Lower leg skin (tissue), 4 donors: ENCODE measurements around the gene ATP8A2. TPM values are rescaled to one million over a fixed set of nuclear protein-coding genes. Genes with fewer than 3 reads are reported as not detected.

ENCODE experiments used
- DNase-seq, 2 donors: peaks; one replicate each; pipeline ENCODE4 v3.0.0-alpha.2; 2019; ENCODE audit warnings: low spot score in 2 of 2
- H3K4me3 ChIP-seq: fragments of 200-600 bp; sonication (generic); 2 replicates; pipeline ENCODE4 v1.5.1; 2017; ENCODE audit warnings: mild to moderate bottlenecking, low read depth; ENCODE audit not compliant: poor library complexity, severe bottlenecking
- POLR2A ChIP-seq, 2 donors: fragments of 450-650 bp; IDR thresholded peaks; one replicate each; pipeline ENCODE4 v1.6.1; 2016 to 2017; ENCODE audit warnings: antibody characterized with exemption in 2 of 2, mild to moderate bottlenecking in 1 of 2, moderate library complexity in 1 of 2
- WGBS, 2 donors: methylation state at CpG; one replicate each; pipeline ENCODE4 v1.1.5; 2018; 5-methylcytosine and 5-hydroxymethylcytosine counted together
- intact Hi-C: fragments of 100-400 bp; cut with DNase I; formaldehyde crosslinking; loops from one replicate; pipeline ENCODE4 v1.15.0; 2023; ENCODE audit warnings: low total_unique reads
- total RNA-seq, 4 donors: library from RNA; depleted of rRNA; stranded (reverse); fragments of >200 nt; gene quantifications; one replicate each; pipeline ENCODE4 v1.1.0, GENCODE V29; 2016
- TF ChIP-seq, protein P1 (sequence below), 3 donors: fragments of 450-650 bp; IDR thresholded peaks; one replicate each; pipeline ENCODE4 v1.5.1; 2016; ENCODE audit warnings: antibody characterized with exemption in 3 of 3, mild to moderate bottlenecking in 3 of 3, moderate library complexity in 2 of 3

The ATP8A2 gene
- total RNA-seq, 4 donors from 2014 or later: 0.05 to 0.23 TPM; not detected in 2

DNA sequence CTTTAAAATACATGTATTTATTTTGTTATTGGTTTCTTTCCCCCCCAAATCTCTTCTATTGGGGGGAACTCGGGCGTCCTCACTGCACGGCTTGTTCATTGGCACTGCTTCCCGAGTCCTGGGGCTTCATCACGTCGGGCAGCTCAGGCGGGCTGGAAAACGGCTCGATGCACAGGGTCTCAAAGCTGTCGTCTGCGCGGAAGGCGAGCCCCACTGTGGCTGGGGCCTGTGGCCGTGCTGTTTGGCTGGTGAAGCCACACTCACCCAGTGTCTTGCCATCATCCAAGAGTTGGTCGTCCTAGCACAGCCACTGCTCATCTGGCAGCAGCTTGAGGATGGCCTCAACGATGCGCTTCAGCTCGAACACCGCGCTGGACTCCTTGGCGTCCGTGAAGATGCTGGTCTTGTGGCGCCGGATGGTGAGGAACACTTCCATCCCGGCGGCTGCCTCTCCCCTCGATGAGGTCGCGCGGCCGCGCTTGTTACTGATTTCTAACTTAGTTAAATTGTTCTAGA lies 6.0 kb upstream of the ATP8A2 start:
- intact Hi-C loops: no loop called here
- DNase-seq: no peak
- TF ChIP-seq, protein P1, sequence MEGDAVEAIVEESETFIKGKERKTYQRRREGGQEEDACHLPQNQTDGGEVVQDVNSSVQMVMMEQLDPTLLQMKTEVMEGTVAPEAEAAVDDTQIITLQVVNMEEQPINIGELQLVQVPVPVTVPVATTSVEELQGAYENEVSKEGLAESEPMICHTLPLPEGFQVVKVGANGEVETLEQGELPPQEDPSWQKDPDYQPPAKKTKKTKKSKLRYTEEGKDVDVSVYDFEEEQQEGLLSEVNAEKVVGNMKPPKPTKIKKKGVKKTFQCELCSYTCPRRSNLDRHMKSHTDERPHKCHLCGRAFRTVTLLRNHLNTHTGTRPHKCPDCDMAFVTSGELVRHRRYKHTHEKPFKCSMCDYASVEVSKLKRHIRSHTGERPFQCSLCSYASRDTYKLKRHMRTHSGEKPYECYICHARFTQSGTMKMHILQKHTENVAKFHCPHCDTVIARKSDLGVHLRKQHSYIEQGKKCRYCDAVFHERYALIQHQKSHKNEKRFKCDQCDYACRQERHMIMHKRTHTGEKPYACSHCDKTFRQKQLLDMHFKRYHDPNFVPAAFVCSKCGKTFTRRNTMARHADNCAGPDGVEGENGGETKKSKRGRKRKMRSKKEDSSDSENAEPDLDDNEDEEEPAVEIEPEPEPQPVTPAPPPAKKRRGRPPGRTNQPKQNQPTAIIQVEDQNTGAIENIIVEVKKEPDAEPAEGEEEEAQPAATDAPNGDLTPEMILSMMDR (IDR thresholded peaks at IDR 0.05): no peak
- TF ChIP-seq POLR2A (IDR thresholded peaks at IDR 0.05): no peak
- WGBS, 2 donors: 95 to 96% methylated on average over 32 of the region's 32 CpGs
- H3K4me3 ChIP-seq: no peak overlapping the region

DNA sequence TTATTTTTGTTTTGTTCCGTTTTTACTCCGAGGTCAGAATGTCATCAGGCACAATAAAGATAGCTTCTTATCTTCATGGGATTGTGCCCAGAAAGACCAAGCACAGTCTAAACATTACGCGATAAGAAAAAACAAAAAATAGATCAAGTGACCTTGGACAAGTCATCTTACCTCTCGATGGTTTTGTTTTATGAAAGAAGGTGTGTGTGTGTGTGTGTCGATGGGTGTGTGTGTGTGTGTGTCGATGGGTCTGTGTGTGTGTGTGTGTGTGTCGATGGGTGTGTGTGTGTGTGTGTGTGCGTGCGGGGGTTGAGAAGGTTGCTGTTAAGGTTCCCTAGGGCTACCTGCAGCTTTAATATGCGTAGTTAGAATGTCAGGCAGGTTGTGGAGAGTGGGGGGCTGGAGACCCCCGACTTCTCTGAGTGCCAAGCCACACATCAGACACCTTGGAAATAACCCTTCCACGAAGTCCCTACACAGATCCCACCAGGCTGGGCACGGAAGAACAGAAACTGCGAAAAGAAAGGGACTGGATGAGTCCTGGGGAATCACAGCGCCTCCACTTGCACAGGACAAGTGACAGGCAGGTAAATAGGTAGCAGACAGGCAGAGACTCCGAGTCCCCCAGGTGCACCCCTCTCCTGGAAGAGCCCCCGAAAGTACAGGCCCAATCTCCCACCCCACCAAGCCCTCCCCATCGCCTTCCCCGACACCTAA lies 458 bp upstream of the ATP8A2 start:
- no peak overlapping the region for H3K4me3 ChIP-seq
- WGBS, 2 donors: 47% methylated on average over 19 to 20 of the region's 20 CpGs
- intact Hi-C loops: loop anchor here (5.0 kb wide), 1 partner anchor 279 kb away; no protein-coding TSS in a partner anchor
- DNase-seq: no peak
- TF ChIP-seq, protein P1 (IDR thresholded peaks at IDR 0.05): no peak
- no peak for TF ChIP-seq POLR2A (IDR thresholded peaks at IDR 0.05)

DNA sequence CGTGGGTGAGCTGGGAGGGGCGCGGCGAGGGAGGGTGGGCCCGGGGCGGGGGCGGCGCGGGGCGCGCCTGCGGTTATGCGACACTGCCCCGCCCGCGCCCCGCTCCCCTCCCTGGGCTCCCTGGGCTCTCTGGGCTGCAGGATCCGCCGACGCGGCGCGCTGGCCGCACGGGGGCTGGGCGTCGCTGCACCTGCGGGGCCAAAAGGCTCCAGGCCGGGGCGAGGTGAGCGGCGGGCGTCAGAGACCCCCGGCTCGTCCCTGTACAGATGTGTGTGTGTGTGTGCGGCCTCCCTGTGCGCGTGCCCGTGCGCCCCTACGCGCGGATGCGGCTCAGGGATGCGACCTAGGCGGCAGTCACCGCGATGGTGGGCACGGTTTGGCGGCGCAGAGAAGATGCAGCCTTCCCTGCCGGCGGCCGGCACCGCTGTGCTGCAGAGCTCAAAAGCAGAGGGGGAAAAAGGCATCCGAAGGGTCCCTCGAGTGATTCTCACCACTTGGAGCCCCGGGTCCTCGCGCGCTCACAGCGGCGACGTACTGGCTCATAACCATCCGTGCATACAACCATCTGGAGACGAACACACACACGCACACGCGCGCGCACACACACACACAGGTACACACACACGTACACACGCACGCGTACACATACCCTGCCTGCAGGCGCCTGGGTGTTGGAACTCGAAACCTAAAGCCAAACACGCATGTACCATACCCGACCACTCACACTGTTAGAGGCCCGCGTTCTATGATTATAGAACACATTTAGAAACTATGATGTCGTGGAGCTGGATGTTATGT lies 709 bp downstream of the ATP8A2 start:
- TF ChIP-seq, protein P1 (IDR thresholded peaks at IDR 0.05): no peak
- TF ChIP-seq POLR2A (IDR thresholded peaks at IDR 0.05): no peak
- DNase-seq: no peak
- intact Hi-C loops: loop anchor here (5.0 kb wide), 1 partner anchor 280 kb away; no protein-coding TSS in a partner anchor
- 16 to 21% methylated on average over 39 to 41 of the region's 82 CpGs for WGBS, 2 donors
- no peak overlapping the region for H3K4me3 ChIP-seq

DNA sequence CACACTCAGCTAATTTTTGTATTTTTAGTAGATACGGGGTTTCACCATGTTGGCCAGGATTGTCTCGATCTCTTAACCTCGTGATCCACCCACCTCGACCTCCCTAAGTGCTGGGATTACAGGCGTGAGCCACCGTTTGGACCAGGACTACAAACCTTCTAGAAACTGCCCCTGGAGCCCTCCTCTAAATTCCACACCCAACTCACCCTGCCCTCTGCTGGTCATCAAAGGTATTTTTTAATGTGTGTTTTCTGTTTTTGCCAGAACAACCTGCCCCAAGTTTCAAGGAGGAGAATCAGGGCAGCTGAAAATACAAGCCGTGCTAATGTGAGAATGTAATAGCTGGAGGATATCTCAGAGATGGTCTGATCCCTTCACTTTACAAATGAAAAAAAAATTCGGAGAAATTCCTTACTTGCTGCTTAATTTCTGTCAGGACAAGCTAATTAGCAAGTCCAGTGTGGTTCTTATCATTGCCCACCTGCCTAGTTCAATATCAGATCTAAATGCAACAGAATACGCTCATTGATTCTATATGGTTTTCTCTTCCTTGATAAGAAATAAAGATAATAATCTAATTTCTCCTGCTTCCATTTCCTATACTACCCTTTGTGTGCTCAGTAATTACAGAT lies 4.1 kb downstream of the ATP8A2 start:
- 35 to 45% methylated on average over 9 of the region's 9 CpGs for WGBS, 2 donors
- TF ChIP-seq, protein P1 (IDR thresholded peaks at IDR 0.05): no peak
- no peak for TF ChIP-seq POLR2A (IDR thresholded peaks at IDR 0.05)
- intact Hi-C loops: no loop called here
- DNase-seq: peak in 1 of 2 donors; percentile 21
- no peak overlapping the region for H3K4me3 ChIP-seq

DNA sequence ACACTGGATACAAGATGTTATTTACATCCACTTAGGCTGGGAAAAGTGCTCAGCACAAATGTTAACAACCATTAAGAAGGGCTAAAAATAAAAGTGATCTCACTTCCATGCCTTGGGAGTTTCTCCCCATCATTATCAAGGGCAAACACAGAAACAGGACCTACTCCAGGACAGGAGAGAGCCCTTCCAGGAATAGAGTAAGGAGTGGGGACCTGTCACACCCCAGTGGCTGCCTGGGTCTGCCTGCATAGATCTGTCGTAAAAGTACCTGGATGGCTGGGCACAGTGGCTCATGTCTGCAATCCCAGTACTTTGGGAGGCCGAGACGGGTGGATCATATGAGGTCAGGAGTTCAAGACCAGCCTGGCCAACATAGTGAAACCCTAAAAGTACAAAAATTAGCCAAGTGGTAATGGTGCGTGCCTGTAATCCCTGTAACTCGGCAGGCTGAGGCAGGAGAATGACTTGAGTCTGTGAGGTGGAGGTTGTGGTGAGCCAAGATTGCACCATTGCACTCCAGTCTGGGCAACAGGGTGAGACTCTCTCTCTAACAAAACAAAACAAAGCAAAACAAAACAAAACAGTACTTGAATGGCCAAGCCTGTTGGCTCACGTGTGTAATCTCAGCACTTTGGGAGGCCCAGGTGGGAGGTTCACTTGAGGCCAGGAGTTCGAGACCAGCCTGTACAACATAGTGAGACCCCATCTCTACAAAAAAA lies 5.6 kb downstream of the ATP8A2 start:
- H3K4me3 ChIP-seq: no peak overlapping the region
- WGBS, 2 donors: 77 to 88% methylated on average over 7 of the region's 7 CpGs
- DNase-seq: no peak
- TF ChIP-seq POLR2A (IDR thresholded peaks at IDR 0.05): no peak
- TF ChIP-seq, protein P1 (IDR thresholded peaks at IDR 0.05): no peak
- intact Hi-C loops: no loop called here
